Myocyte (in vitro differentiated cells): Measurements from ENCODE around the gene TESK2. TPM values are rescaled to one million over a fixed set of nuclear protein-coding genes. Genes with fewer than 3 reads are reported as not detected.
"Not testable (repeated sequence)": the region's sequence is repeated elsewhere in the genome, so short reads cannot be mapped to it uniquely, and the experiment has no call there.

Experiments used
- DNase-seq: peaks from one replicate; pipeline ENCODE4 v3.0.0-alpha.2; 2012; ENCODE audit warnings: low read depth
- total RNA-seq: library from RNA; depleted of rRNA; stranded (reverse); fragments of >200 nt; gene quantifications from 2 replicates; pipeline ENCODE4 v1.2.3, GENCODE V29; 2014

TESK2 gene
- total RNA-seq, 1 donor from 2014 or later = 1.7 TPM

- not testable (repeated sequence) for DNase-seq
These were observed 16.8 kb downstream of the TESK2 start for GRCh38 chr1:45474194-45474593.

- no peak for DNase-seq
These were observed 17.7 kb downstream of the TESK2 start for GRCh38 chr1:45473302-45473701.

GRCh38 chr1:45470306-45470798 lies 20.6 kb downstream of the TESK2 start:
- no peak for DNase-seq

GRCh38 chr1:45467353-45467752 lies 23.6 kb downstream of the TESK2 start:
- not testable (repeated sequence) for DNase-seq

- no peak for DNase-seq
These were observed 25.7 kb downstream of the TESK2 start for GRCh38 chr1:45465277-45465676.

- no peak for DNase-seq
These were observed 32.1 kb downstream of the TESK2 start for GRCh38 chr1:45458894-45459293.

- no peak for DNase-seq
These were observed 34.4 kb downstream of the TESK2 start for GRCh38 chr1:45456531-45456930.

- DNase-seq = no peak
These were observed 35.8 kb downstream of the TESK2 start for GRCh38 chr1:45455162-45455561.

- no peak for DNase-seq
These were observed 36.5 kb downstream of the TESK2 start for GRCh38 chr1:45454464-45454863.

GRCh38 chr1:45452503-45452902 lies 38.5 kb downstream of the TESK2 start:
- DNase-seq = no peak

- no peak for DNase-seq
These were observed 42.6 kb downstream of the TESK2 start for GRCh38 chr1:45448357-45448756.

- no peak for DNase-seq
These were observed 43.9 kb downstream of the TESK2 start for GRCh38 chr1:45446950-45447672.

GRCh38 chr1:45446530-45446929 lies 44.4 kb downstream of the TESK2 start:
- no peak for DNase-seq

GRCh38 chr1:45444609-45445131 lies 46.3 kb downstream of the TESK2 start:
- DNase-seq = no peak

GRCh38 chr1:45443580-45444446 lies 47.1 kb downstream of the TESK2 start:
- no peak for DNase-seq

GRCh38 chr1:45442272-45442671 lies 48.7 kb downstream of the TESK2 start:
- no peak for DNase-seq

- no peak for DNase-seq
These were observed 53.6 kb downstream of the TESK2 start for GRCh38 chr1:45437323-45437722.

- no peak for DNase-seq
These were observed 60.5 kb downstream of the TESK2 start for GRCh38 chr1:45430490-45430889.

- no peak for DNase-seq
These were observed 61.3 kb downstream of the TESK2 start for GRCh38 chr1:45429561-45430159.

- DNase-seq = no peak
These were observed 66.9 kb downstream of the TESK2 start for GRCh38 chr1:45423906-45424678.

- DNase-seq = no peak
These were observed 69.0 kb downstream of the TESK2 start for GRCh38 chr1:45421935-45422334.
